Activated CD8-positive, alpha-beta memory T cell treated with anti-CD3 and anti-CD28 coated beads, Interleukin-2, amount 10 ng/mL, durations not matched to agents 7 days and 5 days (primary cell): ENCODE results near the gene HINT2. TPM values are rescaled to one million over a fixed set of nuclear protein-coding genes. Genes with fewer than 3 reads are reported as not detected.

Source experiments
- ATAC-seq: fragments of 150-1000 bp; cut with Tn5 transposase; one replicate; pipeline ENCODE4 v1.10.0; 2021; ENCODE audit warnings: moderate library complexity
- CTCF ChIA-PET: fragments of 350-600 bp; sonication (Branson Sonifier 250); formaldehyde crosslinking; loops from one replicate; lab custom pipeline; 2021; ENCODE audit warnings: antibody characterized with exemption; lab: Charles Lee
- DNase-seq: peaks from one replicate; pipeline ENCODE4 v3.0.0-alpha.2; 2020
- H3K27ac Mint-ChIP-seq: one replicate; pipeline ENCODE4 v1.8.0; 2021; ENCODE audit warnings: mild to moderate bottlenecking, mixed read lengths
- H3K27me3 Mint-ChIP-seq: one replicate; pipeline ENCODE4 v1.8.0; 2021; ENCODE audit warnings: mixed read lengths
- H3K36me3 Mint-ChIP-seq: one replicate; pipeline ENCODE4 v1.8.0; 2021; ENCODE audit warnings: mild to moderate bottlenecking, mixed read lengths
- H3K4me1 Mint-ChIP-seq: one replicate; pipeline ENCODE4 v1.8.0; 2021; ENCODE audit warnings: mixed read lengths
- H3K4me3 Mint-ChIP-seq: one replicate; pipeline ENCODE4 v1.8.0; 2021; ENCODE audit warnings: mild to moderate bottlenecking, moderate library complexity, mixed read lengths
- H3K9me3 Mint-ChIP-seq: one replicate; pipeline ENCODE4 v1.8.0; 2022; ENCODE audit warnings: low read depth, mixed read lengths
- total RNA-seq, 2 experiments: library from RNA; stranded (reverse); gene quantifications; one replicate each; pipeline ENCODE4 v1.2.3, GENCODE V29; 2021

Gene HINT2
- total RNA-seq, 2 experiments from 2014 or later = 68.9 to 73.5 TPM

DNA sequence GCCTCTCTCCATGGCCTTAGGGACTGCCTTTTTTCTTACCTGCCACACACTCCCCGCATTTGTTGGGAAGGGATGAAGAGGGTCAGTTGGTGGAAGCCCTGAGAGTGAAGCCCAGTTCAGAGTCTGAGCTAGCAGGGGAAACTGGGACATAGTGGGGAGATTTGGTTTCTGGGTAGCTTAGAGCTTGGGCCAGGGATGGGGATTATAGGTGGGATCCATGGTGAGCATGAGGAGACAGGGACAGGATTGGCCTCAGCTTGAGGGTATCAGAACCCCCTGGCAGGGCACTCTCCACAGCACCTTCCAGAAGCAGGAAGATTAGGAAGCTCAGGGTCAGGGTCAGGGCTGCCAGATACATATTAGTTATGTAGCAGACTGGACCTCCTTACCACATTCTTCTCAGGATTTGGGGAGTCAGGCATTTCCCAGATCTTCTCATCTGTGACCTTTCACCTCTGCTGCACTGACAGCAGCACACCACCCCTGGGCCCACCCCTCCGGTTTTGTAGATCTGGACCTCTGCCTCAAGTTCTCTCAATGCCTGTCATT, 37.5 kb upstream of the HINT2 start:
- Mint-ChIP-seq H3K36me3 (no peaks in the 10 kb centered on the region), H3K9me3 (no peaks in the 10 kb centered on the region), H3K4me3 (no peak overlapping the region), H3K27ac (no peak overlapping the region), H3K4me1 (peaks cover 11% of the 10 kb centered on the region), H3K27me3 (no peaks in the 10 kb centered on the region)
- ATAC-seq (no peak), DNase-seq (peak; percentile 16)
- CTCF ChIA-PET = interaction anchor here (0.8 to 2.1 kb wide), 3 partner anchors 19 to 26 kb away, joined by 3 to 6 read pairs (median 4); partner anchors contain the start of gene FAM221B

DNA sequence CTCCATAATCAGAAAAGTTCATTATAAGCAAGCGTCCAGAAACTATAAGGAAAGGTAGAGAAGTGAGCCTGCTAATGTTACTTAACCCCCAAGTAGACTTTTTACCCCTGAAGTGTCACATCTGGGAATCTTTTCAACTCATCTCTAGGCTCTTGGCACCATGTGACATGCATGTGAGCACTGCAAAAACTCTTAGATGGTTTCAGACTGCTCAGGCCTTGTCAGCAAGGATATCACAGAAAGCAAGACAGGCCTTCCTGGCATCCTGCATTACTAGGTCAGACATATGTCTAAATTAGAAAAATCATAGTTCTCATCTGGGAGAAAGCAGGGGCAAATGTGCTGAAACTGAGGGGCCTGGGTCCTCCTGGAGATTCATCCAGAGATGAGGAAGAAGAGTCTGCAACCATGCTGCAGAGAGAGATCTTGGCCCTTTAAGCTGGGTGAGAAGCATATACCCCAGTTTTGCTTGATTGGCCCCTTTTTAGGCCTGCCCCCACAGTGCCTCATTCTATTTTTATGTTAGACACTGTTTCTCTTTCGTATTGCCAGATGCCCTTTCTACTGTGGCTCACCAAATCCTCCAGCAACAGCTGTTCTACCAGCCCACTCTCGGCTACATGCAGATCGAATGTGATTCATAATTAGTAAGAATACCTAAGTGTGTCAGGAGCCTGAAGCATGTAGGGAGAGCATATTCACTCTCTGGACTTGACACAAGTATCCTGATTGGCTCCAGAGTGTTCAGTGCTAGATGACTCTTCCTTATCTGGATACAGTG, 33.1 kb upstream of the HINT2 start:
- Mint-ChIP-seq H3K27ac (peak overlapping the region; percentile 39), H3K4me3 (no peak overlapping the region), H3K9me3 (no peaks in the 10 kb centered on the region), H3K36me3 (no peaks in the 10 kb centered on the region), H3K4me1 (peaks cover 31% of the 10 kb centered on the region), H3K27me3 (no peaks in the 10 kb centered on the region)
- CTCF ChIA-PET = interaction anchor here (0.9 to 1.6 kb wide), 4 partner anchors 12 to 190 kb away, joined by 3 to 6 read pairs (median 4); partner anchors contain the start of genes CCDC107 and RMRP
- DNase-seq (peak; percentile 59), ATAC-seq (peak; percentile 78)

DNA sequence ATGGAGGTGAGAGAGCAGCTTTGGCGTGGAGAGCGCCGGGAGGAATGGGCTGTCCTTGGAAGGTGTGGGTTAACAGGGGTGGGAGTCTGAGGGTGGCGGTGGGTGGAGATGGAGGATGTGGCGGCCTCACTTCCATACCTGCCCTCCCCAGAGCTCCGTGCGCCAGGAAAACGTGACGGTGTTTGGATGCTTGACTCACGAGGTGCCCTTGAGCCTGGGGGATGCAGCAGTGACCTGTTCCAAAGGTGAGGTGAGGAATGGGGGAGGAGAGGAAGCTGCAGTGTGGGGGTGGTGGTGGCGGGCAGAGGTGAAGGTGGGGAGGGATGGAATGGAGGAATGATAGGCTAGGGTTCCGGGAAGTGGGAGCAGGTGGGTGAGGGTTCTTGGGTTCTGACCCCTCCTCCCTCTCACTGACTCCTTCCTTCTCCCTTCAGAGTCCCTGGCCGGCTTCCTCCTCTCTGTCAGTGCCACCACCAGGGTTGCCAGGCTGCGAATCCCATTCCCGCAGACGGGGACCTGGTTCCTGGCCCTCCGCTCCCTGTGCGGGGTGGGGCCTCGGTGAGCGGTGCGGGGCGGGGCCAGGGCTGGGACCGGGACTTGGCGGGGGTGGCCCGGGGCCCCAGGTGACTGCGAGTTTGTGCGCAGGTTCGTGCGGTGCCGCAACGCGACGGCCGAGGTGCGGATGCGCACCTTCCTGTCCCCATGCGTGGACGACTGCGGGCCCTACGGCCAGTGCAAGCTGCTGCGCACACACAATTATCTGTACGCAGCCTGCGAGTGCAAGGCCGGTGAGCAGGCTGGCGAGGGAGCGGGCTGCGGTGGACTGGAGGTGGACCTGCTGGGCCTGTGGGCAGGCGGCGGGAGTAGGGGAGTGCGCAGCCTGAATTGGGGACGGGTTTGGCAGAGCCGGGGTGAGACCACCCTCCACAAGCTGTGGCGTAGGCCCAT, 31.3 kb upstream of the HINT2 start:
- Mint-ChIP-seq H3K27ac (no peak overlapping the region), H3K36me3 (no peaks in the 10 kb centered on the region), H3K27me3 (no peaks in the 10 kb centered on the region), H3K9me3 (no peaks in the 10 kb centered on the region), H3K4me3 (no peak overlapping the region), H3K4me1 (peaks cover 34% of the 10 kb centered on the region)
- CTCF ChIA-PET = interaction anchor here (1.0 to 2.1 kb wide), 6 partner anchors 9 to 137 kb away, joined by 3 to 11 read pairs (median 6); no protein-coding TSS in a partner anchor
- no peak for DNase-seq
- no peak for ATAC-seq

DNA sequence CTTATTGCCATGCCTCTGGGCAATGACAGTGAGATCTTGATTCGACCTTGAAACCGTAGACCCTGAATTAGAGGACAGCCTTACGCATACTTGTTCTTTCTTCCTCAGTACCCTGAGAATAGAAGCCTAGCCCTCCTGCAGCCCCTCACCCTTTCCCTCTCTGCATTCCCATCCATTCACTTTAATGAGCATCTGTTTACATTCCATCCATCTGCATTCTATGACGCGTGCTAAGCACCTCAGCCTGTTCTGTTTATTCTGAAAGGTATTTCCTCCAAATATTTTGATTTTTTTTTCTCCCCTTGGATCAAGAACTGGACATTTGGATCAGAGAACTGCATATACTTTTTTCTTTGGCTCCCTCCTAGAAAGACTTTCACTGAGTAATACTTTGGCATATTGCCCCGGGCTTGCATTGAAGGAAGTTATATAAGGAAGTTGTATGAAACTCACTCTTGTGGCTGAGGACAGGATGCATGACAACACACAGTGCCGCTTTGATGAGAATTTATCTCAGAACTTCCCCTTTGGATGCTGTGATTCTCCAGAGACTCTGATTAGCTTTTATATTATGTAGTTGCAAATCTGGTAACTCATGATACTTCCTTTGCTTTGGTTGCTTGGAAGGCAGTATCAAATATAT, 29.9 kb upstream of the HINT2 start:
- Mint-ChIP-seq H3K4me3 (no peak overlapping the region), H3K9me3 (no peaks in the 10 kb centered on the region), H3K4me1 (peaks cover 34% of the 10 kb centered on the region), H3K27ac (no peak overlapping the region), H3K36me3 (no peaks in the 10 kb centered on the region), H3K27me3 (no peaks in the 10 kb centered on the region)
- CTCF ChIA-PET = interaction anchor here (1.0 to 2.3 kb wide), 7 partner anchors 10 to 138 kb away, joined by 3 to 11 read pairs (median 6); no protein-coding TSS in a partner anchor
- DNase-seq (no peak), ATAC-seq (peak; percentile 58)

DNA sequence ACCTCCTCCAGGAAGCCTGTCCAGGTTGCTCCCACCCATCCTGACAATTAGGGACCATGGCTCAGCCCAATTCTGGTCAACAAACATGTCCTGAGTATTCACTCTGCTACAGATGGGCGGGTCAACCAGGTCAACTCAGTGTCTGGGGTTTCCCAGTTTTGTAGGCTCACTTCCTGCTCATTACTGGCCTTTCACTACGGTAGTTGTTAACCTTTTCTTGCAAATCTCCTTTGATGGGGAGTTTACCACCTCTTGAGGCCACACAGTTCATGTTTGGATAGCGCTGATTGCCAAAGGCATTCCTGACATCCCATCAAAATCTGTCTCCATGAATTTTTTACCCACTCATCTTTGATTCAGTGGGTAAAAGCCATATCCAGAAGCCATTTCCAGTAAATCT, 28.0 kb upstream of the HINT2 start:
- Mint-ChIP-seq H3K36me3 (no peaks in the 10 kb centered on the region), H3K4me1 (peaks cover 28% of the 10 kb centered on the region), H3K9me3 (no peaks in the 10 kb centered on the region), H3K27me3 (no peaks in the 10 kb centered on the region), H3K27ac (no peak overlapping the region), H3K4me3 (no peak overlapping the region)
- CTCF ChIA-PET = interaction anchor here (1.3 to 1.5 kb wide), 2 partner anchors 39 to 180 kb away, joined by 4 to 5 read pairs; no protein-coding TSS in a partner anchor
- ATAC-seq (no peak), DNase-seq (no peak)

DNA sequence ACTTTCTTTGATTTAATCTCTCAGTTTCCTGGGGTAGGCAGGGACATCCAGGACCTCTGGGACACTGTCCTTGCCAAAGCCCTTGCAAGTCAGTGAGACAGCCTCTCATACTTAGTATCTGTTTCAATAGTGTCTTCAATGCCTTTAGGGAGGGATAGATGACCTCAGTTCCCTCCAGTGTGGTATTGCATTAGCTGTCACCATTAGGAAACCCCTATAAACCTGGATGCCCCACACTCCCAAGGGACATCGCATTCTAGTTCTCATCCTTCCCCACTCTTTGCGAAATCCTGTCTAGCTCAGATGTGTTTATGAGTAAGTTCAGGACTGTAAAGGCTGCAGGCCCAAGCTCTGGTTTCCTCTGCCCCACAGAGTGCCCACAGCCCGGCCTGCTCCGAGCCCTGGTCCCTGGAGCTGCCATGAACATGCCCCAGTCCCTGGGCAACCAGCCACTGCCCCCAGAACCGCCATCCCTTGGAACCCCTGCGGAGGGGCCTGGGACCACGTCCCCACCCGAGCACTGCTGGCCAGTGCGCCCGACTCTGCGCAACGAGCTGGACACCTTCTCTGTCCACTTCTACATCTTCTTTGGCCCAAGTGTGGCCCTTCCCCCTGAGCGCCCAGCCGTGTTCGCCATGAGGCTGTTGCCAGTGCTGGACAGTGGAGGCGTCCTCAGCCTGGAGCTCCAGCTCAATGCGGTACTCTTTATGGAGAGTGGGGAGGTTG, 27.3 kb upstream of the HINT2 start:
- ATAC-seq (no peak), DNase-seq (no peak)
- peaks cover 22% of the 10 kb centered on the region for H3K4me1 Mint-ChIP-seq
- no peak overlapping the region for H3K27ac Mint-ChIP-seq
- H3K27me3 Mint-ChIP-seq = no peaks in the 10 kb centered on the region
- no peaks in the 10 kb centered on the region for H3K9me3 Mint-ChIP-seq
- CTCF ChIA-PET = interaction anchor here (1.3 to 1.5 kb wide), 2 partner anchors 40 to 181 kb away, joined by 4 to 5 read pairs; no protein-coding TSS in a partner anchor
- no peaks in the 10 kb centered on the region for H3K36me3 Mint-ChIP-seq
- no peak overlapping the region for H3K4me3 Mint-ChIP-seq

DNA sequence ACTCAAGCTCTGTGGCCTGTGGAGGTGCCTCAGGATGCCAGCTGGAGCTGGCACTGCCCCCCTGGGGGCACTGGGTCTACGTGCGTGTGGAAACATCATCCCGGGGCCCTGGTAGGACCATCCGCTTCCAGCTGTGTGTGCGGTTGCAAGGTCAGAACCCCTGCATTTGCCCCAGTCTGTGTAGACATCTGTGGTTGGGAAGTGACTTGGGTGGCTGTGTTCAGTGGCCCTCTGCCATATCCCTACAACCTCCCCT, 26.7 kb upstream of the HINT2 start:
- peaks cover 21% of the 10 kb centered on the region for H3K4me1 Mint-ChIP-seq
- CTCF ChIA-PET = interaction anchor here (1.5 kb wide), 1 partner anchor 181 kb away, joined by 5 read pairs; no protein-coding TSS in a partner anchor
- no peaks in the 10 kb centered on the region for H3K27me3 Mint-ChIP-seq
- no peak overlapping the region for H3K4me3 Mint-ChIP-seq
- no peaks in the 10 kb centered on the region for H3K9me3 Mint-ChIP-seq
- H3K27ac Mint-ChIP-seq = no peak overlapping the region
- ATAC-seq = no peak
- no peaks in the 10 kb centered on the region for H3K36me3 Mint-ChIP-seq
- DNase-seq = no peak

DNA sequence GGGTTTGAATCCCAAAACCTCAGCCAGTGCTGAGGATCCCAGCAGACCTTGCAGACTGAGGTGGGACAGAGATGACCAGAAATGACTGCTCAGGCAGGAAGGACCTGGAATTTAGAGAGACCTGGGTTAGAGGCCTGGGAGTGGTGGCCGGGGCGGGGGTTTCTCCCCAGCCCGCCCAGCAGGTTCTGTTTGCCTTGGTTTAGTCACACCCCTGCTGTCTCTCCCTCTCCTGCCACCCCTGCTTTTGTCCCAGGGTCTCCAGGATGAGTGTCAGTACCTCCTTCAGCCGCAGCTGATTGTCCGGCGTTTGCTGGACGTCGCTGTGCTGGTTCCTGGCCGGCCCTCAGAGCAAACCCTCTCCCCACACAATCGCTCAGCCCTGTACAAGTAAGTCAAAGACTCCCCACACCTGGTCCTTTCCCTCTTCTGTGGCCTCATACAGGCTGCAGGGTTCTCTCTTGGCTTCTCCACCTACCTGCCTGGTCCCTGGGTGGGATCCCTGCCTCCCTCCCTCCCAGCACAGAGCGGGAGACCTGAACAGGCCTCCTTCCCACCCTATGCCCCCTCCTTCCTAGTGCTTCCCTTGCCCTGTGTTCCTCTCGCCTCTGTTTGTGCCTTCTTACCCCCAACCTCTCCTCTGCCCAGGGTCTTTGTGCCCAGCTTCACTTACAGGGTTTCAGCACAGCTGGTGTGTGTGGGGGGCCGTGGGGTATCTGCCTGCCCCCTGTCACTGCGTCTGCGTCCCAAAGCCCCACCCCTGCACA, 26.2 kb upstream of the HINT2 start:
- Mint-ChIP-seq H3K27me3 (no peaks in the 10 kb centered on the region), H3K9me3 (no peaks in the 10 kb centered on the region), H3K27ac (no peak overlapping the region), H3K4me3 (no peak overlapping the region), H3K4me1 (peaks cover 21% of the 10 kb centered on the region), H3K36me3 (no peaks in the 10 kb centered on the region)
- DNase-seq (no peak), ATAC-seq (no peak)
- CTCF ChIA-PET = interaction anchor here (1.6 kb wide), 1 partner anchor 10 kb away, joined by 5 read pairs; no protein-coding TSS in a partner anchor

DNA sequence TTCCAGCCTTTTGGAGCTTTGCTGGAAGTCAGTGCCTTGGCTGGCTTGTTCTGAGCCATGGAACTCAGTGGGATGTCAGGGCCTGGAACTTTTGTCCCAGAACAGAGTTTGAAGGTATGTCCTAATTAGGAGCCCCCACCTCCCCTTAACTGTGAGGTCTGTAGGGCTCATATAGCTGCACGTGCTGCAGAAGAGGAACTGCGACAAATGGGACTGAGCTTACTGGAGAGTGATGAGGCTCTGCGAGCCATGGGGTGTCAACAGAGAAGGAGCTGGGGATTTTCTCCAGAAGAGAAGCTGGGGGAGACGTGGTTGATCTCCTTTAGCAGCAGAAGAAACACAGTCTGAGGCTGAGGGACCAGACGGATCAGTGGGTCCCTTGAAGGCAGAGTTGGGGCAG, 25.1 kb upstream of the HINT2 start:
- H3K4me3 Mint-ChIP-seq = no peak overlapping the region
- peaks cover 12% of the 10 kb centered on the region for H3K4me1 Mint-ChIP-seq
- CTCF ChIA-PET = interaction anchor here (1.6 to 2.8 kb wide), 2 partner anchors 9 to 13 kb away, joined by 5 to 9 read pairs; no protein-coding TSS in a partner anchor
- no peaks in the 10 kb centered on the region for H3K9me3 Mint-ChIP-seq
- H3K27ac Mint-ChIP-seq = no peak overlapping the region
- ATAC-seq (no peak), DNase-seq (no peak)
- no peaks in the 10 kb centered on the region for H3K27me3 Mint-ChIP-seq
- no peaks in the 10 kb centered on the region for H3K36me3 Mint-ChIP-seq

DNA sequence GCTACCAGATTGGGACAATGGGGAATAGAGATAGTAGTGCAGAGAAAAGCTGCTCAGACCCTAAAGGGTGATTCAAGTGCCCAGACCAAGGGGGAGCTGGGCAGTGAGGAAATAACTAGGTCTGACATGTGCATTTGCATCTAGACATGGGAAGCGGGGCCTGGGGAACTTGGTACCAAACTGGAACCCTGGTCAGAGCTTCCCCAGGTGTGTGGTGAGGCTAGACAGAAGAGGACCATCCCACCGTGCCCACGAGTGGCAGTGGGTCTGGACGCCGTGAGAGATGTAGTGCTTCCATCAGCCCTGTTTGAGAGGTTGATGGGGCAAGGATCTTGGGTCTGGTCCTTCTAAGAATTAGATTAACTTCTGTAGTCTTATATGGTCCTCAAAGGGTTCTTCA, 21.8 kb upstream of the HINT2 start:
- H3K4me1 Mint-ChIP-seq = peaks cover 5% of the 10 kb centered on the region
- no peak overlapping the region for H3K4me3 Mint-ChIP-seq
- ATAC-seq (no peak), DNase-seq (no peak)
- H3K27me3 Mint-ChIP-seq = no peaks in the 10 kb centered on the region
- no peaks in the 10 kb centered on the region for H3K9me3 Mint-ChIP-seq
- no peaks in the 10 kb centered on the region for H3K36me3 Mint-ChIP-seq
- H3K27ac Mint-ChIP-seq = no peak overlapping the region
- CTCF ChIA-PET = interaction anchor here (1.1 to 3.1 kb wide), 6 partner anchors 10 to 140 kb away, joined by 3 to 21 read pairs (median 6); partner anchors contain the start of gene SPAG8

DNA sequence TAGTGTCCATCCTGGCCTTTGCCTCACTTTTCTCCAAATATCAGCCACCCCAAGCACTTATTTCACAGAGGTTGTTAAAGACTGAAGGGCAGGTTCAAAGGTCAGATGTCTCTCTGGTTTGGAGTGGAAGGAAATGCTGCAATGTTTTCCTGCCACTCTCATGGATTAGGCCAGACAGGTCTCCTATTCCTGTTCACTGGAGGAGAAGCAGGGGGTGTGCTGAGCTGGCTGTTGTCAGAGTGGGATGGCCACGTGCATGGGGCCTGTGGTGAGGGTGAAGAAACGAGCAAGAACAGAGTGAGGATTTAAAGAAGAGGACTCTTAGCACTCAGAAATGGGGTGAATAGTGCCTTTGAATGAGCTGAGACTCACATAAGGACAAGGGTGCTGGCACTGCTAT, 20.9 kb upstream of the HINT2 start:
- DNase-seq (no peak), ATAC-seq (no peak)
- H3K9me3 Mint-ChIP-seq = no peaks in the 10 kb centered on the region
- CTCF ChIA-PET = interaction anchor here (0.6 to 3.1 kb wide), 13 partner anchors 9 to 178 kb away, joined by 3 to 21 read pairs (median 5); partner anchors contain the start of genes RMRP and SPAG8
- no peaks in the 10 kb centered on the region for H3K27me3 Mint-ChIP-seq
- H3K27ac Mint-ChIP-seq = no peak overlapping the region
- no peaks in the 10 kb centered on the region for H3K36me3 Mint-ChIP-seq
- H3K4me3 Mint-ChIP-seq = no peak overlapping the region
- H3K4me1 Mint-ChIP-seq = peaks cover 5% of the 10 kb centered on the region
